Activated gamma-delta T cell treated with Interleukin-2 at 50 U/mL for 16 hours (primary cell): Measurements from ENCODE around the gene RPP25.

Experiments
- DNase-seq: peaks from one replicate; pipeline ENCODE4 v3.0.0-alpha.2; 2020

The RPP25 gene, protein sequence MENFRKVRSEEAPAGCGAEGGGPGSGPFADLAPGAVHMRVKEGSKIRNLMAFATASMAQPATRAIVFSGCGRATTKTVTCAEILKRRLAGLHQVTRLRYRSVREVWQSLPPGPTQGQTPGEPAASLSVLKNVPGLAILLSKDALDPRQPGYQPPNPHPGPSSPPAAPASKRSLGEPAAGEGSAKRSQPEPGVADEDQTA

DNA sequence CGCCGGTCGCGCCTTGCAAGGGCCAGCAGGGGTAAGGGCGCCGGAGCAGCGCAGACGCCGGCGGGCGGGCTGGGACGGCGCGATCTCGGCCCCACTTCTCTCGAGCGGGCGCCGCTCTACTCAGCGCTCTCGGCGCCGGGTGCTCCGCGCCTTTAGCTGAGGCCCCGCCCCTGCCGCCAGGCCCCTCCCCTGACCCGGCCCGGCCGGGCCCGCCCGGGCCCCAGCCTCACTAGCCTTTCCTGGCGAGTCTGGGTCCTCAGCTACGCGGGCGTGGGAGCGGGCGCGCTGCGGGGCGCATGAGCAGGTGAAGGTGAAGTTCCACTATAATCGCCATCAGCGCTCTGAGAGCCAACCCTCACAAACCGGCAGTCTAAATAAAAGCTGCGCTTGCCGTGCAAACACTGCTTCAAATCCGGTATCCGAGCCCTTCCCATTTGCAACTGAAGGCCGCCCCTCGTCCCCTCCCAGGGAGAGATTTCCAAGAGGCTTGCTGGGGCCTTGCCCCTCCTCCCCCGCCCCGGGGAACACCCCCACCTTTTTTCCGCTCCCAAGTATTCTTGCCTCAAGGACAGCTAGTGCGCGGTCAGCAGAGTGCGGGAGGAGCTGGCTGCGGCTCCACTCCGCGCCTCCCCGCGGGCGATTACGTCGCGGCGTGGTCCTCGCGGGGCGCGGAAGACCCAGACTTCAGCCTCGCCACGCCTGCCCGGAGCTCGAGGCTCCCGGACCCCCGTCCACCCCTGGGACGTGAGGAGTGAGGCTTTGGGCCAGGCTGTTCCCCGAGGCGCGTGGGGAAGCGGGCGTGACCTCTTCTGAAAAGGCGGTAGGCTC lies at the start of gene RPP25:
Gene RPP25 (minus strand): TSS at position 125 of the 828 bp plus-strand sequence. CDS start 189 bp downstream, outside the sequence.
- DNase-seq = peak; percentile 54

DNA sequence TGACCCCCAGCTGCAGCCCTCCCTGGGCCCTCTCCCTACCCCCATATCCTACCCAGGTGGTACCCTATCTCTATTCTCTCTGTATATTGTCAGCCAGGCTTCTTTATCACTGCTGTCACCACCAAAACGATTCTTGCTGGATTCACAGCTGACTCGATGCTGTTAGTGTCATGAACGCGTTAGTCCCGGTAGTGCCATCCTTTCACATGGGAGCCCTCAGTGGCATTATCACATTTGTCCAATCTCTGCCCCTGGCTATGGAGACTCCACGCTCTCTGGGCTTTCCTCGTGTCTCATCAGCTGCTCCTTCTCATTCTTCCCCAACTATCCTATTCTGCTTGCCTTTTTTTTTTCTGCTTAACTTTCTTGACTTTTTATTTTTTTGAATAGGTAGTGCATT lies 45.8 kb upstream of the RPP25 start:
- DNase-seq = no peak

DNA sequence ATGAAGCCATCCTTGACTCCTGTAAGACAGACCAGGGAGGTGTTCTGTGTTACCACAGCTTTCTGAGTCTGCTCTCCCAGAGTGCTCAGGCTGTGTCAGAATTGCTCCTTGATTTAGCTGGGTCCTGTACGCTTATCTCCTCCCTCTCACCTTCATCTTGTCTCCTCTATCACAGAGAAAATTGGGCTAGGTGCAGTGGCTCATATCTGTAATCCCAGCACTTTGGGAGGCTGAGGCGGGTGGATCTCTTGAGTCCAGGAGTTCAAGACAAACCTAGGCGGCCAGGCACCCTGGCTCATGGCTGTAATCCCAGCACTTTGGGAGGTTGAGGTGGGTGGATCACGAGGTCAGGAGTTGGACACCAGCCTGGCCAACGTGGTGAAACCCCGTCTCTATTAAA lies 44.7 kb upstream of the RPP25 start:
- DNase-seq = no peak

DNA sequence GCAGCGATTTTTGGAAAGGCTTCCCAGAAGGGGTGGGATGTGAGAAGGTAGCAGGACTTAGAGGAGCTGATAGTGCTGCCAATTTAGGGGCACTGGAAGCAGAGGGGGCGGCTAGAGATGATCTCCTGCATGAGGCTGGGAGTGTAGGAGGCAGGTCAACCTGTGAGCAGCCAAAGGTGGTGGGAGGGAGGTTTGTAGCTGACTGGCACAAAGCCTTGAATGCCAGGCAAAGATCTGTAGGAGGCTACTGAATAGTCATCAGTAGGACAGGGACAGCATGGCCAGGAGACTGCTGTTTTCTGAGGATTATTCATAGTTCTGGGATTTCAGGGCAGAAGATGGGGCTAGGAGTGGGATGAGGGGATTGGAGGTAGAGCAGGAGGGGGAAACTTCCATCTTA lies 41.0 kb upstream of the RPP25 start:
- DNase-seq = no peak

DNA sequence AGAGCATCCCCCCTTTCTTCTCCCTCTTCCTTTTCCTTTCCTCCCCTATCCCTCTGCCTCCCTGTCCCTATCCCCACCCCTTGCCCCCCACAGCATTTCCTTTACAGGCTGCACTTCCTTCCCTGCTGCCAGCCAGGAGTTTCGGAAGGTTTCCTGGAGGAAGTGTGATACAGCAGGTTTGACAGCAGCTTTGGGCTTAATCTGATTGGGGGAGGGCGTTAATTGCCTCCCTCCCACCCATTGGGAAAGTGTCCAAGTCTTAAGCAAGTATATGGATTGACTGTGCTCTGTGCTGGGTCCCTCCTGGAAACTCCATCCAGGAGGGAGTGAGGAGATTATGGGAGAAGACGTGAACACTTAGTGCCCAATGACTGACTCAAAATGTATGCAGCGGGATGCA lies 40.6 kb upstream of the RPP25 start:
- no peak for DNase-seq

DNA sequence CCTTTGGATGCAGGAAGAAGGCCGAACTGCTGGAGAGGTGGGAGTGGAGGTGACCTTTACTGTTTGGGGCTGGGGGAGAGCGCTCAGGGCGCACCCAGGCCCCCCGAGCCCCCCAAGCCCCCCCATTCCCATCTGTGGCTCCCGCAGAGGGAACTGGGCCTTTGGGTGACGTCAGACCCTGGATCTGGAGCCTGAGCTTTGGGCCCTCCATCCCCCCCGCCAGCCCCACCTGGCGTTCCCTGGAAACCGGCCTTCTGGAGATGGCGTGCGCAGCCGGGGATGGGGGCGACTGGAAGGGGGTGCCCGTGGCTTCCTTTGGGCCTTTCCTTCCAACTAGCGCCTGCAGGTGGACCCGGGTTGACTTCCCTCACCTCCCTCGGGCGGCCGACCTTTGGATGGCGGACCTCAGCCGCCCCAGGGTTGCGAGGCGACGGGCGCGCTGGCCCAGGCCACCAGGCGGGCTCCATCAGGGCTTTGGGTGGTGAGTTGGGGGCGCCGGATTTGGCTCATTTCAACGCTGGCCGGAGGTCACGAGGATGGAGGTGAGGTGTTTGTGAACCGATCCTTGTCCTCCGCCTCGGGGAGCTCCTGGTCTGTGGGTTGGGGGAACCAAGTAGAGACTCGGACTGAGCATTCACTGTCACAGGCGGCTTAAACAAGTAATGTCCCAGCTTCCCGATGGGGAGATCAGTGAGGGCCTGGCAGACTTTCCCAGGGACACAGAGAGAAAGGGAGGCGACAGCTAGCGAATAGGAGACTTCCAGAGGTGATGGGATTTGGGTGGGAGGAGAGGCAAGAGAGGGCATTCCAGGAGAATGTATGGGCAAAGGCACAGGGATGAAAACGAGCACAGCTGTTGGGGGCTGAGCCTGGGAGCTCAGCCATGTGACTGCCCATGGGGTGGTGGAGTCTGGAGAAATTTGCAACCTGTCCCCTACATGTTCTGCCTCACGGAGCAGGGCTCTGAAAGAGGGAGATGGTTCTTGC lies 39.5 kb upstream of the RPP25 start:
- no peak for DNase-seq

DNA sequence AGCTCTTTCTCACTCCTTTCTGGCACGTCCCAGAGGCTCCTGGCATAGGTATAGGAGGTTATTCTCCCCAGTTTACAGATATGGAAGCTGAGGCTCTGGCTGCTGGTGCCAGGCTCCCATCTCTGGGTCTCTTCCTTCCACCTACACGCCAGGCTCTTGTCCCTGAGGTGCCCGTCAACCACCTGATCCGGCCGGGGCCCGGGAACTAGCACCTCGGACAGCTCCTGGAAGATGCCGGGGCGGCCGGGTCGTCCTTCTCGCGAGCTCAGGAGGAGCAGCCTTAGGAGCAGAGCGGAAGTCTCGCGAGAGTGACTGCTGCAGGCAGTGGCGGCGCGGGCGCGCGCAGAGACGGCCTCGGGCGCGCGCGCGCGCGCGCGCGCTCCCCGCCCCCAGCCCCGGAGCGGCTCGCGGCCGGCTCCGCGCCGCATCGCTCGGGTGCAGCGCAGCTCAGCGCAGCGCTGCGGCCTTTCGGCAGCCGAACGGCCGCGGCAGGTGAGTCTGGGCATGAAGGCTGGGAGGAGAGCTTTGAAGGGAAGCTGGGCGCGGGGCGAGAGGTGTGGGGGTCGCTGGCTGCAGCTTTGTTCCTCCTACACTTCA lies 38.7 kb upstream of the RPP25 start, which contains the start of gene SCAMP5:
Gene SCAMP5 (plus strand): TSS at position 382 of the 597 bp plus-strand sequence. CDS start 16,277 bp downstream, outside the sequence.
- peak; percentile 87 for DNase-seq

DNA sequence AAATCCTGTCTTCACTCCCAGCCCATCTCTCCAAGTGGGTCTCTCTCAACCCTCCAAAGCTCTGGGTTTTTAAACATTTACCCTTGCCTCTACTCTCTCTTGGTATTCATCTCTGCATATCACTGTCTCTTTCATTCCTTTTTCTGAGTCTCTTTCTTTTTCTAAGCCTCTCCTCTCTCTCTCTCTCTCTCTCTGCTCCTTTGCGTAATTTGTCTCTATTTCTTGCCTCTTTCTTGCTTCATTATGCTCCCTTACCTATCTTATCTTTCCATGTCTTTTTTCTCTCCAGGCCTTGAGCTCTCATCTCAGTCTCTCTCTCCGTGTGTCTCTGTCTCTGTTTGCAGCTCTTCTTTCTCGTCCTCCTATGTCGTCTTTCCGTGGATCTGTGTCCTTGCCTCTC lies 38.1 kb upstream of the RPP25 start:
- DNase-seq = no peak

DNA sequence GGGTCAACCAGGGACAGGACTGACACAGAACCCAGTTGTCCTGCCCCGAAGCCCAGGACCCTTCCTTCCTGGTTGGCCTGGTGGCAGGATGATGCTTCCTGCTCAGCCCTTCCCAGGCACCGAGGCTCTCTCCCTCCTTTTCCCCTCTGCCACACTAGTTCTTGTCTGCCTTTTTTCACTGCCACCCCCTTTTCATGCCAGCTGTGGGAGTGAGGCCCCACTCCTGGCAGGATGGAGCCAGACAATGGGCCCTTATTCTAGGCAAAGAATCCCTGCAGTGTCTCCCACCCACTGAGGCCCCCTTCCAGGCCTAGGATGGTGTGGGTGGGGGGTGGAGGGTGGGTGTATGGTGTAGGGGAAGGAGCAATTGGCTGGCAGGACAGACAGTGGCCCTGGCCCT lies 37.7 kb upstream of the RPP25 start:
- no peak for DNase-seq

DNA sequence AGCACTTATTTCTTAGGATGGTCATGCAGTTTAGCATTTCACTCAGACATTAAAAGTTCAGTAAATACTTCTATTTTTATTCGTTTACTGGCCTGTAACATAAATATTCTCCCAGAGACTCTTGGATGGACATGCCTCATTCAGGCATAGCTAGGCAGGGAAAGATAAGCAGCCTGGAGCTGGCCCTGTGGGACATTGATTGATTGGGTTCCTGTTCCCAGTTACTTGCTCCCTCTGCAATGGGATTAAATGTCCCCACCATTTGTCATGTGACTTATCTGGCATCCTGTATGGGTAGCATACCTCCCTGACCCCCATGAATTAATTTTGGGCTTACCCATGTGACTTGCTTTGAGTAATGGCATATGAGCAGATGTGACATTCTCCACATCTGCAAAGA lies 36.0 kb upstream of the RPP25 start:
- no peak for DNase-seq

DNA sequence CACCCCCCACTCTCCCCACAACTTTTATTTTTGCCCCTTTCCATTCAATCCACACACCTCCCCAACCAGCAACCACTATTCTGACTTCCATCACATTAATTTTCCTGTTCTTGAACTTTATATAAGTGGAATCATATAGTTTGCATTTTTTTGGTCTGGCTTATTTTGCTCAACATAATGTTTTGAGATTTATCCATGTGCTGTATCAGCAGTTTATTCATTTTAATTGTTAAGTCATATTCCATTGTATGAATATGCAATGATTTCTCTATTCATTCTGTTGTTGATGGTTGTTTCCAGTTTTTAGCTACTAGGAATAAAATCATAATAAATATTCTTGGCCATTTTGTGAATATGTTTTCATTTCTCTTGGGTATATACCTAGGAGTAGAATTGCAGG lies 33.0 kb upstream of the RPP25 start:
- no peak for DNase-seq

DNA sequence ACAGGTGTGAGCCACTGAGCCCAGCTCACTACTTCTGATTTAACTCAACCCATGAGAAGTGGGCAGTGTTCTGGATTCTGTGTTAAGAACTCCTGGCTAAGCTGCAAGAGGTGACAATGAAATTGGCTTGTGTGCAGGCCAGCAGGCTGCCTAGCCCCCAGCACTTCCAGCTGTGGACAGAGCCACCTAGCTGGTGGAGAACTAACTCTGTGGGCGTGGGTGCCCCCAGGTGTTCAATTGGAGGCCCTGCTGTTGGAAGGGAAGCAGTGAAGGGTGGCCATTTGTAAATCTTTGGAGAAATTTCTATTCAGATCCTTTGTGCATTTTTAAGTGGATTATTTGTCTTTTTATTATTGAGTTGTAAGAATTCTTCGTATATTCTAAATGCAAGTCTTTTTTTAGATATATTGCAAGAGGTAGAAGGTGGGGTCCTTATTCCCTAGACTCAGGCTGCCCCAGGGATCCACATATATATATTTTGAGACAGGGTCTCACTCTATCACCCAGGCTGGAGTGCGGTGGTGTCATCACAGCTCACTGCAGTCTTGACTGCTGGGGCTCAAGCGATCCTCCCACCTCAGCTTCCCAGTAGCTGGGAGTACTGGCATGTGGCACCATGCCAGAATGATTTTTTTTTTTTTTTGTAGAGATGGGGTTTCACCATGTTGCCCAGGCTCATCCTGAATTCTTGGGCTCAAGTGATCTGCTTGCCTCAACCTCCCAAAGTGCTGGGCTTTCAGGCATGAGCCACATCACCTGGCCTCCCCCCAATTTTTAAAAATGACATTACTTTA lies 31.6 kb upstream of the RPP25 start:
- DNase-seq = peak; percentile 23

DNA sequence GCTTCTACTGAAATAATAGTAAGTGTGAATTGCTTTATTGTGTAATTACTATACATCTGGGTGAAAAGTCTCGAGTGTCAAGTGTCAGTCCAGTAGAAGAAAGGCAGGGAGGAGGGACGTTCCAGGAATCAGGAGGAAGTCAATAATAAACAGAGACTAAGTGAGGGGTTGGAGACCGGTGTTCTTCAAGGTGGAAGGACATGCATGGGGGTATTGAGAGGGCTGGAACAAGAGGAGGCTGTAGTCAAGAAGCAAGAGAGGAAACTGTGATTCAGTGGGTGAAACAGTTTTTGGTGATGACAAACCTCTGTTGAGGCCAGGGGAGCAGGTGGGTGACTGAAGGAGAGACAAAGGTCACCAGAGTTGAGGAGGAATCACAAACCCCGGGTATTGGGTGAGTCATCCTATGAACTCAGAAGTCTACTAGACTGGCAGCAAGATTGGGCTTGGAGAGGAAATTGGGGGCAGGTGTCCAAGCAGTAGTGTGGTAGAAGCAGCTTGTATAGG lies 27.2 kb upstream of the RPP25 start:
- DNase-seq = peak; percentile 8

DNA sequence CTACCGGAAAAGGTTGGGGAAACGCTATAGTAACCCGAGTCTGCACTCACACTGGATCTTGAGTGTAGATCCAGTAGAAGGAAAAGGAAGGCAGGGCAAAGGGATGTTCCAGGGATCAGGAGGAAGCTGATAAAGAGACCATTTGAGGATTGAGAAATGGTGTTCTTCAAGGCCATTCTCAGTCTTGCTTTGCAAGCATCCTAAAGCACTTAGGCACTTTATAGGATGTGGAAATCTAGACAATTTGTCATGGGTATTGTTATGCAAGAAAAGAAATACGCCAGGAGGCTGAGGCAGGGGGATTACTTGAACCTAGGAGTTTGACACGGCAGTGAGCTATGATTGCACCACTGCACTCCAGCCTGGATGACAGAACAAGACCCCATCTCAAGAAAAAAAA lies 25.6 kb upstream of the RPP25 start:
- no peak for DNase-seq

DNA sequence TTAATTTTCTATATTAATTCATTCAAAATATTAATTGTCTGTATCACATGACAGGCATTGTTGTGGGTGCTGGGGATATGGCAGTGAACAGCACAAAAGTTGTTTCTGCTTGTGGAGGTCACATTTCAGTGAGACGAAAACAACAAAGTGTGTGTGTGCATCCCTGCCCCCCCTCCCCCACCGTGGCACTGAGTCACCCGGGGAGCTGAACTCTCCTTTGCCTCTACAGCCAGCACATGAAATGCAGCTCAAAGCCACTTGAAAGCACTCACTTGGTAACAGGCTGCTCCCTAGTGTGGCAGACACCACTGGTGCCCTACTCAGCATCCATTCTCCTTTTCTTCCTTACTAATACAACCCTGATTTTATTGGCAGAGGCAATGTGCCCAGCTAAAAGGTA lies 21.9 kb upstream of the RPP25 start:
- peak; percentile 62 for DNase-seq

DNA sequence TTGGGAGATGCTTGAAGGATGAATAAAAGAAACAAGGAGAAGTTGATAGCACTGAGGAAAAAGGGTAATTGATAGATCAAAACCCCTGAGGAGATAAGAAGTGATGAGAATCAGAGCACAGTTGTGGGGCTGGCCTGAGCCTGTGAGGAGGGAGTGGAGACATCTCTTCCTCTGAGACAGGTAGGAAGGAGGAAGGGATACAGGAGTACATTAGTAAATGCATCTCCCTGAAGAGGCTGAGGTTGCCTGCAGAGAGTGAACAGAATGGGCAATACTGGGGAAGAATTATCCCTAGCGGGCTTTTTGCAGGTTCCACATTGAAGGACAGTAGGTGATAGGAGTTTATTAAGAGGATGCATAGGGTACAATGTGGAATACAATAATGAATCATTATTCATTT lies 21.5 kb upstream of the RPP25 start:
- no peak for DNase-seq

DNA sequence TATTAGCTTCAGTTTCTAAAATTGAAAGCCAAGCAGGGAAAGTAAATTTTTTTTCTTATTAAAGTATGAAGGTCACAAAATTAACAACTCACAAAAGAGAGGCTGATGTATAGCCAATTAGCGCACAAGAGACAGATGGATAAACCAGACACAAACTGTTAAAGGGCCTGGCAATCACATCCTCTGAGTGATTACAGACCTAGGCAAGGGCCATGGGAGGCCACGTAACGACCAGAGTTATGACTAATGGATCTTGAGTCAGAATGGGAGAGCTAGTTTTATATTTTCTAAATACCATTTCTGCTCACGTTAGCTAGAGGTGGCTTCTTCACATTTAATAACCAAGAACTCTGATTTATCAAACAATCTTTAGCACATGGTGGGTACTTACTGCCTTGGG lies 21.0 kb upstream of the RPP25 start:
- DNase-seq = no peak

DNA sequence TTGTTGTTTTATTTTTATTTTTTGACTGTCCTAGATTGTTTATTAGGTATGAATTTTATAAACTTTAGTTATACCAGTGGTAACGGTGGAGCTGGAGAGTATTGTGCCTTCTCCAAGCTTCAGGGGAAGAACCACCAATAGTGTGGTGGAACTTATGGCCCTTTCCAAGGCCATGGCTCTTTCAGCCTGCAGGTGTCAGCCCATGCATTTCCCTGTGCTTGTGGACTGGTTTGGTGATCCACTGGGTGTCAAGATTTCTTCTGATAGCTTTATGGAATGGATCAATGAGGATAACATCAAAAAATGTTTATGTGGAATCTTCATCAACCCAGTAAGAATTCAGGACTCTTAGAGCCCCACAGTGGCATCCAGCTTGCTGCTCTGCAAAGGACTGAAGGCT lies 19.6 kb upstream of the RPP25 start:
- DNase-seq = no peak

DNA sequence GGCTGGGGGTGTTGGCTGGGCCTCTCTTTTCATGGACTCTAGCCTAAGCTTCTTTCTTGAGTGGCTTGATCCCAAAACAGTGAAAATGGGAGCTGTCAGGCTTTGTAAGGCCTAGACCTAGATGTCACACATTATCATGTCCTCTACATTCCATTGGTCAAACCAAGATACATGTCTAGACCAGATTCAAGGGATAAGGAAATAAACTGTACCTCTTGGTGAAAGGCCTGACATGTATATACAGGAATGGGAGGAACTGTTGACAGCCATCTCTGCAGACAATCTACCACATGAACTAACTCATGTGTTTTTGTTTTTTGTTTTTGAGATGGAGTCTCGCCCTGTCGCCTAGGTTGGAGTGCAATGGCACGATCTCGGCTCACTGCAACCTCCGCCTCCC lies 11.1 kb upstream of the RPP25 start:
- DNase-seq = no peak

DNA sequence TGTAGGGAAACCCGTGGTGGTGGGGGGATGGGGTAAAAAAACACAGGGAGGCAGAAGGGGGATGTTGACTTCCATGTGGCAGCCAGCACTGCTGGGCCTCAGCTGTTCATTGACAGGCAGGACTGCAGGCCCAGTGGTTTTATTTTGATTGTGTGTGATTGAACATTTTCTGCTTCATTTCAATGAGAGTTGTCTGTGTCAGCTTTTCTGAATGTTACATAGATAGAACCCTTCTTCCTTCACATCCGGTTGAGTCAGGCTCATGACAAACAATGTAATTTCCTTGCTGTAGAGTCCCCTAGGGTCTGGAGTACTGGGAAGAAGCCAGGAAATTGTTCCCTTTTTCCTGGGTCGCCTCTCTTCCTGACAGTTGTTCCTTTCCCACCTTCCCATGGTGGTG lies 8.2 kb upstream of the RPP25 start:
- DNase-seq = no peak

DNA sequence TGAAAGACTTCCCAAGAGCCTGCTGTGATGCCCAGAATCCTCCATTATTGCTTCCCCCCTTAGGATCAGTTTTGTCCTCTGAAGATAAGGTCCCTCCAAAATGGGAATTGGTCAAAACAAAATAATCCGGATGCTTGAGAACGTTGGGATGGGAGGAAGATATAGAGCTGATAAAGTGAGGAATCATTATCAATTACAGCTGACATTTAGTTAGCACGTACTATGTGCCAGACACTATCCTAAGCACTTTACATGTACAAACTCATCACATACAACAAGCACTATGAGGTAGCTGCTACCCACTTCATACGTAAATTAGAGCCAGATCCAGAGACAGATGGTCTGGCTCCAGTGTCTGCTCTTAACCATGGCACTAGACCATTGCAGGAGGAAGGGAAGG lies 6.6 kb upstream of the RPP25 start:
- no peak for DNase-seq

DNA sequence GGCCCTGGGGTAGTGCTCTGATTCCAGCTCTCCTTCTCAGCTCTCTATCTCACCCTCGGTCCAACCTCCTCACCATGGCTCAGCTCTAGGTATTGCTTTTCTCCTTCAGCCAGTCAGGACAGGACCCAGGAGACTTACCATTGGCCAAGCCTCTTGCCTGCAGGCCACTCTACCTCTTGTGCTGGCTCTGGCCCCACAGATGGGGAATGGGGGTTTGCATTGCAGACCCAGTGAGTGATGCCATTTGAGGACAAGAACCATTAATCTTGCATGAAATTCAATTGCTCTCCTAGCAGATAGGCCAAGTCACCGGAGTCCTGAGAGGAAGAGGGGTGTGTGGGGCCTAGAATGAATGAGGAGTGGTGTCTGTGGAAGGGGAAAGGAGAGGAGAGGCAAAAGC lies 6.1 kb upstream of the RPP25 start:
- no peak for DNase-seq
